Measurements from ENCODE around the gene KITLG. TPM values are rescaled to one million over a fixed set of nuclear protein-coding genes. Genes with fewer than 3 reads are reported as not detected.

The KITLG gene
- total RNA-seq, 2 experiments from 2014 or later: 0.19 to 0.31 TPM

DNA sequence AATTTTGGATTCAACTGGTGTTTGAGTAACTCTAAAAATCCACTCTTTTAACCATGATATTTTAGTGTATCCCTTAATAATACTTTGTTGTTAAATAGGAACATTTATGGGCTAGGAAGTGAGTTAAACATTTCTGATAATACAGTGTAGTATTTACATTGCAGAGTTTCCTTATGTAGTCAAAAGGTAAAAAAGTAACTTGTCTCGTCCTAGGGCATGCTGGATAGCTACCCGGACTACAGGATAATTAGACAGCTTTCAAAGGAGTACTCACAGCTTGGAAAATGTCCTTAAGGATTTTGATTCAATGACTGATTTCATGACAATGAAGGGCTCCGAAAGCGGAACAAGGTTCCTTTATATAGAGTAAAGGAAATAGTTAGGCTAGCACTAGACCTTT, 14.5 kb upstream of the KITLG start:
- no peaks in the 10 kb centered on the region for H3K9me3 Mint-ChIP-seq
- DNase-seq (no peak), ATAC-seq (ENCODE audit: low read depth) (no peak)
- no peaks in the 10 kb centered on the region for H3K36me3 Mint-ChIP-seq
- H3K4me1 Mint-ChIP-seq: no peaks in the 10 kb centered on the region
- H3K27me3 Mint-ChIP-seq: no peaks in the 10 kb centered on the region
- H3K4me3 Mint-ChIP-seq: no peak overlapping the region
- H3K27ac Mint-ChIP-seq: no peak overlapping the region
- POLR2A ChIA-PET: no interaction called here

DNA sequence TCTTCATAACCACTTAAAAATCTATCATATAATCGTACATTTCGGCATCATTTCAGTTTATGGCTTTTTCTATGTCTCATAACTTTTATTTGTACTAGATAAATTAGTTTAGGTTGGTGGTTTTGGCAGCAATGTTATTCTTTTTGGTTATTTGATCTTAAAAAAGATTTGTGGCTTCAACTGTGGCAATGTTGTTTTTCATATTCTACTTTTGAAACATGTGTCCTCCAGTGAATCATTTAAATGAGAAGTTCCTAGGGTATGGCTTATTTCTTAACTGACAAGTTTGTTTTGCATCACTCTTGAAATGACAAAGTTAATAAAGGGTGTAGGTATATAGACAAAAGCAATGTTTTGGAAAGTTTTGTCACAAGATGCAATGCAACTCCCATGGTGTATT, 11.1 kb upstream of the KITLG start:
- Mint-ChIP-seq H3K36me3 (no peaks in the 10 kb centered on the region), H3K4me1 (no peaks in the 10 kb centered on the region), H3K27me3 (no peaks in the 10 kb centered on the region), H3K4me3 (no peak overlapping the region), H3K27ac (no peak overlapping the region), H3K9me3 (no peaks in the 10 kb centered on the region)
- DNase-seq (no peak), ATAC-seq (ENCODE audit: low read depth) (no peak)
- POLR2A ChIA-PET: no interaction called here

DNA sequence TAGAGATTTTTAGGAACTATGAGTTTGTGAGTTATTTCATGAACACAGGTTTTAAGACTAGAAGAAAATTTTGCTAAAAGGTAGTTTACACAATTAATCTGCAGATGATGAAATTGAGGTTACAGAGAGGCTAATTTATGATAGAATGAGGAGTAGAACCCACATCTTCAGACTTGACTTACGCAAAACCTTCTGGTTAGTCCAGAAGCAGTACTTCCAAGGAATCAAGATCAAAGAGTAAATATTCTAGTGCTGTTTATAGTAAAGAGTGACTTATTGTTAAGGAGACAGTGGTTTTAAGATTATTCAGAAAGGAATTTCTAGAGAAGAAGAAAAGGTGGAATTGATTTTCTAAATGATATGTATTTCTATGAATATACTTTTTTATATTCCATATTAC, 10.6 kb upstream of the KITLG start:
- Mint-ChIP-seq H3K36me3 (no peaks in the 10 kb centered on the region), H3K9me3 (no peaks in the 10 kb centered on the region), H3K4me1 (no peaks in the 10 kb centered on the region), H3K4me3 (no peak overlapping the region), H3K27ac (no peak overlapping the region), H3K27me3 (no peaks in the 10 kb centered on the region)
- no peak for ATAC-seq (ENCODE audit: low read depth)
- DNase-seq: no peak
- POLR2A ChIA-PET: no interaction called here

DNA sequence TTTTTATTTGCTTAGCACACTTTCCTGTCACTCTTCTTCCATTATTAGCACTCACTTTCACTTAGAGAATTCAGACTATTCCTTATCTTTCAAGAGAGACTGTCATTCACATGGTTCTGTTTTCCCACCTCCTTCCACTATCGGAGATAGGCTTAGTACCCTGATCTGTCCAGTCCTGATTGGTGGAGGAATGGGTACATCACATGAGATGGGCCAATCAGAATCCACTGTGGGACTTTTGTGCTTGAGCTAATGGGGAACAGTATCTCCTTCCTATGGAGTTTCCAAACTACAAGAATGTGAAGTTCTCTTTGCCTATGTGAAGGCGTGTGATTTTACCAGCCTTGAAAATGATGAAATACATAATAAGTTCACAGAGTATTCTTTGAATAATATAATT, 4.8 kb upstream of the KITLG start:
- peaks cover 21% of the 10 kb centered on the region for H3K27me3 Mint-ChIP-seq
- peak overlapping the region; percentile 50 for H3K27ac Mint-ChIP-seq
- H3K36me3 Mint-ChIP-seq: no peaks in the 10 kb centered on the region
- peaks cover 2% of the 10 kb centered on the region for H3K9me3 Mint-ChIP-seq
- ATAC-seq (ENCODE audit: low read depth) (no peak), DNase-seq (no peak)
- H3K4me3 Mint-ChIP-seq: no peak overlapping the region
- POLR2A ChIA-PET: no interaction called here
- H3K4me1 Mint-ChIP-seq: peaks cover 2% of the 10 kb centered on the region

DNA sequence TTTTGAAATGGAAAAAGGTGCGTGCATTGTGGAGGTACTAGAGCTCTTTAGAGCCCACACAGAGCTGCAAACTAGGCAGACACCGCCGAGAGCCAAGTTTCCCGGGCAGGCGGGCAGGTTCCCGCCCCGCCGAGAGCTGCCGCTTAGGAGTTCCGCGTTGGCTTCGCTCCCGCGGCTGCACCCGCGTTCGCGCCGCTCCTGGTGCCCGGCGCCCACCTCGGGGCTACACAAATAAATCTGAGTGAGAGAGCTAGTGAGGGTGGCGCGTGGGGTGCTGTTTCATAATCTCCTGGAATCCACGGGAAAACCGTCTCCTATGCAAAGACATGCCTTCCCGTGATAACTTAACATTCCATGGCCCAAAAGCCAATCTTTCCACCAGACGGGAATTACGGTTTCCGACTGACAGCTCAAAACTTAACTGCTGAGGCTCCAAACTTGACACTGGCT, 645 bp downstream of the KITLG start:
- peaks cover 6% of the 10 kb centered on the region for H3K4me1 Mint-ChIP-seq
- H3K27ac Mint-ChIP-seq: no peak overlapping the region
- DNase-seq: peak; percentile 25
- H3K36me3 Mint-ChIP-seq: no peaks in the 10 kb centered on the region
- peak overlapping the region; percentile 80 for H3K4me3 Mint-ChIP-seq
- ATAC-seq (ENCODE audit: low read depth): no peak
- H3K27me3 Mint-ChIP-seq: peaks cover 55% of the 10 kb centered on the region
- POLR2A ChIA-PET: no interaction called here
- no peaks in the 10 kb centered on the region for H3K9me3 Mint-ChIP-seq

DNA sequence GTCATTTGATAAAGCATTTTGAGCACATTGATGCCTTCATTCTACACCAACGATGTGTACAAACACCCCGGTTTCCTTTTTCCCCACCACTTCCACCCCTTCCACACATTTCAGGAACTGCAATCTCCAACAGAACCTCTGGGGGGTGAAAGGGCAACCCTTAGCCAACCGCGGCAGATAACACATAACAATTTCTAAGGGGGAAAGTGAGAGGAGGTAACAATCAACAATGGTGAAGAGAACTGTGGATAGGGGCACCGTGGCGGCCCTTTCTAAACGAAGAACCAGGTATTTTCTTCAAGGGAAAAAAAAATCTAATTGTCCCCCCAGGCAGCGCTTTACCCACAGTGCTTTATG, 1.1 kb downstream of the KITLG start:
- Mint-ChIP-seq H3K27me3 (peaks cover 55% of the 10 kb centered on the region), H3K4me3 (no peak overlapping the region)
- no peak for ATAC-seq (ENCODE audit: low read depth)

DNA sequence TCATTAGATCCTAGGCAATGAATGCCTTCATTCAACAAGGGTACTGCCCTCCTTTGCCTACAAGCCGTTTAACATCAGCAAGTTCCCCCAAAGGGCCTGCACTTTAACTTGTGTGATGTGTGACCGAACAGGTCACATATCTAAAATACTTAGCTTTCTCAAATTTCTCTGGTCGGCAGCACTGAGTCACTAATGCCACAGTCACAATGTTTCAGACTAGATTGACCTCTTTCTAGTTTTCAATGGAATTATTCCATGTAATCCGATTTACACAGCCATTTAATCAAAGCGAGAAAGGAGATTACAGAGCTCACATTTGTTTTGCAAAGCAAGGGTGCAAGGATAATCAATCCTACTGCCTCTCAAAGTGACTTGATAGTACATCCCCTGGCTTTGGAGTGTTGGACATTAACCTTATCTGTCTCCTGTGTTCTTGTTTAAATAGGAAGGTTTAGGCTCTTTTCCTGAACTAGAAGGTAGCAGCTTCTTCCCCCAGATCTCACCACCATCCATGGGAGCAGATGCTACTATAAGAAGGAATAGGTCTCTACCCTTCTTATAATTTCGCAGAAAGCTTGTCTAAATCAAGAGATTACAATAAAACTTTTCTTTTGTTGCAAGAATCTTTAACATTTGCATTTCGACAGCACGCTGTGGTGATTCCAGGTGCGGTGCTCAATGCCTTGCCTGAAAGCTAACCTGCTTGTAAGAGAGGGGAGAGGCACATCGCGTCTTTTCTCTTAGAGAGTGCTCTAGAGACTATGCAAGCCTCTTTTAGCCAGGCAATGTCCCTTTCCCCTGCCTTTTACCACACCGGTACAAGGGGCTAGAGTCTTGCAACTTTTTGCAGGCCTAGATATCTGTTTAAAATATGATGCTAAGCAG, 1.8 kb downstream of the KITLG start:
- Mint-ChIP-seq H3K27me3 (peaks cover 55% of the 10 kb centered on the region), H3K27ac (no peak overlapping the region), H3K4me1 (peaks cover 6% of the 10 kb centered on the region), H3K36me3 (no peaks in the 10 kb centered on the region), H3K9me3 (no peaks in the 10 kb centered on the region), H3K4me3 (no peak overlapping the region)
- ATAC-seq (ENCODE audit: low read depth): no peak
- POLR2A ChIA-PET: no interaction called here
- DNase-seq: no peak

More for the DNA sequence above, 1.1 kb downstream of the KITLG start:
- H3K36me3 Mint-ChIP-seq: no peaks in the 10 kb centered on the region
- peaks cover 6% of the 10 kb centered on the region for H3K4me1 Mint-ChIP-seq
- H3K27ac Mint-ChIP-seq: no peak overlapping the region
- no peaks in the 10 kb centered on the region for H3K9me3 Mint-ChIP-seq
- DNase-seq: no peak
- POLR2A ChIA-PET: no interaction called here

DNA sequence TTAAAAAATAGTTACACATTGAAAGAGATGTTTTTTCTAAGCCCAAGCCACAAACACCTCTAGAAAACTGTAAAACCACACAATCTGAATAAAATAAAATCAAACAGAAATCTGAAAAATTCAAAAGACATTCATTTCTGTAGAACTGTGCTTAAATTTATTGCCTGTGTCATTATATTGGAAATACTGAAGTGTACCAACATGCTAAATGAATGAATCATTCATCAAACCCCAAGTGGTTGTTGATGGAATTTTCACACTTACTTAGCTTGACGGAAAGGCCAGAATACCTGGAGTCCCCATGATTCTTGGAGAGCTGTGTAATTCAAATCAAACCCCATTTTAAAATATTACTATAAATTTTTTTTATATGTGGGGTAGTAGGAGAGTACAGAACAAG, 2.7 kb downstream of the KITLG start:
- POLR2A ChIA-PET: no interaction called here
- ATAC-seq (ENCODE audit: low read depth): no peak
- Mint-ChIP-seq H3K27me3 (peaks cover 52% of the 10 kb centered on the region), H3K4me3 (no peak overlapping the region), H3K4me1 (peaks cover 6% of the 10 kb centered on the region), H3K36me3 (no peaks in the 10 kb centered on the region), H3K9me3 (no peaks in the 10 kb centered on the region), H3K27ac (no peak overlapping the region)
- no peak for DNase-seq

DNA sequence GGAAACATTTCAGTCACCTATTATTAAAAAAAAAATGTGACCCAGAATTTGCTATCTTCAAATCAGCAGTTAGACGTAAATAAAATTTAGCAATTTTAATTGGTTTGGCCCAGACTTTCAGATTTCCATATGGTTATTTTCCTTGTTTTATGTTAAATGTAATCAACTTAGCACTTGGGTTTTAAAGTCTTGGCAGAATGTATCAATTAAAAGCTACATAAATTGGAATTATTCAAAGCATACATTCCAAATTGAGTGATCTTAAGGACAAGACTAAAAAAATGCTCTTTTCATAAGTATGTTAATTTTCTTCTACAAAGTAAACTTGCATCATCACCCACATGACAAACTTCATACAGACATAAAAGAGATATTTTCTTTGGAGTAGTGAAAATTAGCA, 3.4 kb downstream of the KITLG start:
- Mint-ChIP-seq H3K27me3 (peaks cover 49% of the 10 kb centered on the region), H3K27ac (no peak overlapping the region), H3K9me3 (no peaks in the 10 kb centered on the region), H3K4me3 (no peak overlapping the region), H3K4me1 (peaks cover 6% of the 10 kb centered on the region), H3K36me3 (no peaks in the 10 kb centered on the region)
- ATAC-seq (ENCODE audit: low read depth) (no peak), DNase-seq (no peak)
- POLR2A ChIA-PET: no interaction called here

DNA sequence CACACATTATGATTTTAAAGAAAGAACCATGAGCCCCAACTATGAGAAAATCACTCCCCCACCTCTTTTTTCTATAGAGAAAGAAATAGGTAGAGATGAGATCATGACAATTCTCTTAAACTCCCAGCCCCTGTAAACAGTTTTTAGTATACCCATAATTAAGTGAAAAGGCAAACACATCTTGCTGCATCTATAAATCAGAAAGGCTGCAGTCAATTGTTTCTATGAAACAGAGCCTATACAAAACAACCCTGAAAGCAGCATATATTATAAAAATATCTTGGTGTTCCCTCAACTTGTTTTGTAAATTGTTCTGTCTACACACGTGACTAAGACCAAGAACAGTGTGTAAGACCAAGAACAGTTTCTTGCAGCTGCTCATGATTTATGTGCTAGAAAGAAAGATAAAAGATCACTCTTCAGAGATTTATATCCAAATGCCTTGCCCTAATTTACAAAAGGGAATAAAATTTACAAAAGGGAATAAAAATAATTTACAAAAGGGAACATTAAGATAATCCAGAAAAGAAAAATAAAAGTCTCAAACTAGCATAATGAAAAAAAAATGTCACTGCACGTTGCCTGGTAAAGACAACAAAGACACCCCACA, 4.8 kb downstream of the KITLG start:
- H3K4me1 Mint-ChIP-seq: peaks cover 5% of the 10 kb centered on the region
- no peak overlapping the region for H3K27ac Mint-ChIP-seq
- no peak overlapping the region for H3K4me3 Mint-ChIP-seq
- ATAC-seq (ENCODE audit: low read depth) (no peak), DNase-seq (no peak)
- POLR2A ChIA-PET: no interaction called here
- no peaks in the 10 kb centered on the region for H3K9me3 Mint-ChIP-seq
- no peaks in the 10 kb centered on the region for H3K36me3 Mint-ChIP-seq
- H3K27me3 Mint-ChIP-seq: peaks cover 37% of the 10 kb centered on the region

DNA sequence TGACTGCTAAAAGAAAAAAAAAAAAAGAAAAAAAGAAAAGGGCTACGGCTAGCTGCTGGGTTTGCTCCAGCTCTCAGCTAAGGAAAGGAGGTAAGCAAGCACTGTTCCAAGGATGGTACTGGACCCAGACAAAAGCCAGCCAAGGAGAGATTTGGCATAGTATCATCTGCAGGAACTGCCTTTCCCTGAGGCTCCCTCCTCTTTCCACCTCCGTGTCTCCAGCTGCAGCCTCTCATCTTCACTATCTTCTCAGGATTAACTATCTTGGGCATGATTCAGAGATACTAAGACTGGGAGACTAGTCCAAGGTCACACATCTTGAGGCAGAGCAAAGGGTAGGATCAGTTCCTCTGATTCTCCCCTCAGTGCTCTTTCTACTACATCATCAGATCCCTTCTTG, 6.0 kb downstream of the KITLG start:
- ATAC-seq (ENCODE audit: low read depth) (no peak), DNase-seq (no peak)
- Mint-ChIP-seq H3K9me3 (no peaks in the 10 kb centered on the region), H3K36me3 (no peaks in the 10 kb centered on the region), H3K4me1 (peaks cover 1% of the 10 kb centered on the region), H3K4me3 (no peak overlapping the region), H3K27me3 (peaks cover 25% of the 10 kb centered on the region), H3K27ac (no peak overlapping the region)
- POLR2A ChIA-PET: no interaction called here

DNA sequence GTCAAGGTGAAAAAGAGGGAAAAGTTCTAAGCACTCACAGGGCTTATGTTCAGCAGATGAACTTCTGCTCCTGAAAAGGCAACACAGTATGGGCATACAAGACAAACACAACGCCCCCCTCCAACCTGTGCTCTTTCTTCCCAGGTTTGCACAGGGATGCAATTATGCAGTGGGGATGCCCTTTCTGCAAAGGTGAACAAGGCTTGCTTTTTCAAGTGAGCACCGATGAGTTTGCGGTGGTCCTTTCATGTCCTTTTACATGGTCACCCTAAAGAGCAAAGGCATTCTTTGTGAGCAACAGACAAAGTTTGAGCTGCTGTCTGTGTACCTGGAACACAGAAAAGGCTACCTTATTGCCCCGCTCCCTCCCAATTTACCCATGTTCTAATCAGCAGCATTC, 6.7 kb downstream of the KITLG start:
- DNase-seq: no peak
- Mint-ChIP-seq H3K27me3 (peaks cover 18% of the 10 kb centered on the region), H3K36me3 (no peaks in the 10 kb centered on the region), H3K4me3 (no peak overlapping the region), H3K9me3 (no peaks in the 10 kb centered on the region), H3K27ac (no peak overlapping the region), H3K4me1 (no peaks in the 10 kb centered on the region)
- POLR2A ChIA-PET: no interaction called here
- no peak for ATAC-seq (ENCODE audit: low read depth)

DNA sequence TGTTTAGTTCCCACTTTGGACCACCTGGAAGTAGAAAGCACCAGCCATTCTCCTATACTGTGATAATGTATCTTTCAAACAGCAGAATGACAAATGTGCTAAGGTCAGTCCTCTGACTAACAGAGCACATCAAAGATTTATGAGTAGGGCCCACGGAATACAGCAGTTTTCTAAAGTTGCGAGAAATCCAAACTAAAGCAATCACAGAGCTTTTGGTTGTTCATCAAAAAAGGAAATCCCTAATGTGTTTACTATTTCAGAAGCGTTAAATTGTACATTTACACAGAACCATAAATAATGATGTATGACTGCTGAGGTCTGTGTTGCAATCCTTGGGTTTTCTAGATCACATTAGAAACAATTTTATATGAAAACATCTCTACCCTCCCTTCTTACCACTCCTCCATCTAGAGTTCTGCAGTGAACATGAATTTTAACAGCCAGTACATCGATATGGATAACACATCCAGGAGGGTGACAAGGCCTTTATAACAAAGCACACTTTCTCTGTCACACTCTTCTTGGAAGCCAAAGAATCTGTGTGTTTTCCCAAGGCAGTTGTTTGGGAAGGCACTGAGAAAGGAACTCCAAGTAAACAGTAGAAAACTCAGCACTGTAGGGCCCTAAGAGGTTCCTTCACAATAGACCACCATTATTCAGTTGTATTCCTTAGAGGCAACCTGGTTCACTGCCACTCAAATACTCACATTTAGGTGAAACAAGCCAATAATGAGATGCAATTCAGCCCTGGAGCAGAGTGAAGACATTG, 7.3 kb downstream of the KITLG start:
- H3K4me1 Mint-ChIP-seq: no peaks in the 10 kb centered on the region
- H3K27ac Mint-ChIP-seq: no peak overlapping the region
- no peaks in the 10 kb centered on the region for H3K9me3 Mint-ChIP-seq
- H3K4me3 Mint-ChIP-seq: no peak overlapping the region
- ATAC-seq (ENCODE audit: low read depth) (no peak), DNase-seq (no peak)
- POLR2A ChIA-PET: no interaction called here
- H3K36me3 Mint-ChIP-seq: no peaks in the 10 kb centered on the region
- H3K27me3 Mint-ChIP-seq: peaks cover 12% of the 10 kb centered on the region

DNA sequence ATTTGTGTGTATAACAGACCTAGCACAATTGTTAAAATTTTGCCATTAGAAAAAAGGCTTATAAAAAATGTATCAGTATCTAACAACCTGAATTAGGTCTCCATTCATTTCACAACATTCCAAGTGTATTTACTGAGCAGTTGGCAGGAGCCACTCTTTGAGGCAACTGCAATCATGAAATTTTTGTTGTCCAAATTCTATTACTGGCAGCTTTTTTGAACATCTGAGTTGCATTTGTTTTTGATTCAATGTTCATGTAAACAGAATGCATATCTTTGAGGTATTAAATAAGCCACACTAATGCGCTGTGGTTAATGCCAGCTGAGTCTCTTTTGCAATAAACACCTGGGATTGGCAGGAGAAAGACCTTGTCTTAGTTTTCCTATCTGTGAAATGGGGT, 8.7 kb downstream of the KITLG start:
- POLR2A ChIA-PET: no interaction called here
- Mint-ChIP-seq H3K27me3 (no peaks in the 10 kb centered on the region), H3K9me3 (no peaks in the 10 kb centered on the region), H3K4me1 (no peaks in the 10 kb centered on the region), H3K27ac (no peak overlapping the region), H3K4me3 (no peak overlapping the region), H3K36me3 (no peaks in the 10 kb centered on the region)
- no peak for ATAC-seq (ENCODE audit: low read depth)
- no peak for DNase-seq
